Activated naive CD4-positive, alpha-beta T cell treated with anti-CD3 and anti-CD28 coated beads, Interleukin-2, amount 50 U/mL, for 24 hours (primary cell): ENCODE results near the gene MPG.
"Not testable (repeated sequence)": the region's sequence is repeated elsewhere in the genome, so short reads cannot be mapped to it uniquely, and the experiment has no call there.

Experiments used
- H3K27ac Mint-ChIP-seq: one replicate; pipeline ENCODE4 v1.8.0; 2021; ENCODE audit warnings: mild to moderate bottlenecking, mixed read lengths
- H3K27me3 Mint-ChIP-seq: one replicate; pipeline ENCODE4 v1.8.0; 2021; ENCODE audit warnings: mixed read lengths
- H3K36me3 Mint-ChIP-seq: one replicate; pipeline ENCODE4 v1.8.0; 2021; ENCODE audit warnings: mixed read lengths
- H3K4me1 Mint-ChIP-seq: one replicate; pipeline ENCODE4 v1.8.0; 2021; ENCODE audit warnings: mixed read lengths
- H3K4me3 Mint-ChIP-seq: one replicate; pipeline ENCODE4 v1.8.0; 2021; ENCODE audit warnings: mild to moderate bottlenecking, mixed read lengths
- H3K9me3 Mint-ChIP-seq: one replicate; pipeline ENCODE4 v1.8.0; 2021; ENCODE audit warnings: mixed read lengths

Gene MPG

GRCh38 chr16:104928-105327 is 26.9 kb downstream of the MPG start:
- H3K9me3 Mint-ChIP-seq: no peaks in the 10 kb centered on the region
- H3K27me3 Mint-ChIP-seq: no peaks in the 10 kb centered on the region
- no peaks in the 10 kb centered on the region for H3K36me3 Mint-ChIP-seq
- peaks cover 4% of the 10 kb centered on the region for H3K4me1 Mint-ChIP-seq
- H3K4me3 Mint-ChIP-seq: no peak overlapping the region
- no peak overlapping the region for H3K27ac Mint-ChIP-seq

GRCh38 chr16:105521-105920 is 27.5 kb downstream of the MPG start:
- H3K4me1 Mint-ChIP-seq: peaks cover 4% of the 10 kb centered on the region
- no peaks in the 10 kb centered on the region for H3K36me3 Mint-ChIP-seq
- no peak overlapping the region for H3K27ac Mint-ChIP-seq
- no peak overlapping the region for H3K4me3 Mint-ChIP-seq
- no peaks in the 10 kb centered on the region for H3K27me3 Mint-ChIP-seq
- no peaks in the 10 kb centered on the region for H3K9me3 Mint-ChIP-seq

- no peaks in the 10 kb centered on the region for H3K9me3 Mint-ChIP-seq
- no peaks in the 10 kb centered on the region for H3K27me3 Mint-ChIP-seq
- H3K4me3 Mint-ChIP-seq: no peak overlapping the region
- no peak overlapping the region for H3K27ac Mint-ChIP-seq
- H3K36me3 Mint-ChIP-seq: peaks cover 1% of the 10 kb centered on the region
- H3K4me1 Mint-ChIP-seq: peaks cover 4% of the 10 kb centered on the region
These were observed 28.7 kb downstream of the MPG start for GRCh38 chr16:106623-107324.

GRCh38 chr16:112153-112840 is 34.3 kb downstream of the MPG start:
- Mint-ChIP-seq H3K27ac (no peak overlapping the region), H3K4me3 (no peak overlapping the region), H3K36me3 (peaks cover 9% of the 10 kb centered on the region), H3K27me3 (no peaks in the 10 kb centered on the region), H3K9me3 (no peaks in the 10 kb centered on the region), H3K4me1 (no peaks in the 10 kb centered on the region)

GRCh38 chr16:114327-114726 is 36.3 kb downstream of the MPG start:
- Mint-ChIP-seq H3K9me3 (no peaks in the 10 kb centered on the region), H3K36me3 (peaks cover 9% of the 10 kb centered on the region), H3K4me1 (no peaks in the 10 kb centered on the region), H3K27me3 (no peaks in the 10 kb centered on the region), H3K4me3 (no peak overlapping the region), H3K27ac (no peak overlapping the region)

- Mint-ChIP-seq H3K27me3 (no peaks in the 10 kb centered on the region), H3K4me1 (no peaks in the 10 kb centered on the region), H3K4me3 (no peak overlapping the region), H3K9me3 (no peaks in the 10 kb centered on the region), H3K36me3 (peaks cover 9% of the 10 kb centered on the region), H3K27ac (no peak overlapping the region)
These were observed 38.0 kb downstream of the MPG start for GRCh38 chr16:116015-116414.

- Mint-ChIP-seq H3K27me3 (no peaks in the 10 kb centered on the region), H3K27ac (no peak overlapping the region)
These were observed 39.6 kb downstream of the MPG start for GRCh38 chr16:117379-118365.

GRCh38 chr16:118857-119256 is 40.8 kb downstream of the MPG start:
- H3K27ac Mint-ChIP-seq: no peak overlapping the region
- no peaks in the 10 kb centered on the region for H3K27me3 Mint-ChIP-seq
- H3K4me1 Mint-ChIP-seq: no peaks in the 10 kb centered on the region
- H3K36me3 Mint-ChIP-seq: peaks cover 8% of the 10 kb centered on the region
- H3K9me3 Mint-ChIP-seq: no peaks in the 10 kb centered on the region
- H3K4me3 Mint-ChIP-seq: no peak overlapping the region

More at GRCh38 chr16:117379-118365, 39.6 kb downstream of the MPG start:
- Mint-ChIP-seq H3K9me3 (no peaks in the 10 kb centered on the region), H3K36me3 (peaks cover 7% of the 10 kb centered on the region), H3K4me1 (no peaks in the 10 kb centered on the region), H3K4me3 (no peak overlapping the region)

GRCh38 chr16:119295-119694 is 41.3 kb downstream of the MPG start:
- Mint-ChIP-seq H3K27ac (no peak overlapping the region), H3K4me1 (no peaks in the 10 kb centered on the region), H3K4me3 (no peak overlapping the region), H3K9me3 (no peaks in the 10 kb centered on the region), H3K27me3 (no peaks in the 10 kb centered on the region), H3K36me3 (peaks cover 5% of the 10 kb centered on the region)

GRCh38 chr16:119835-120491 is 41.9 kb downstream of the MPG start:
- Mint-ChIP-seq H3K4me1 (no peaks in the 10 kb centered on the region), H3K27ac (no peak overlapping the region), H3K36me3 (peaks cover 4% of the 10 kb centered on the region), H3K9me3 (no peaks in the 10 kb centered on the region), H3K27me3 (no peaks in the 10 kb centered on the region), H3K4me3 (no peak overlapping the region)

GRCh38 chr16:120756-121155 is 42.7 kb downstream of the MPG start:
- no peaks in the 10 kb centered on the region for H3K9me3 Mint-ChIP-seq
- no peaks in the 10 kb centered on the region for H3K27me3 Mint-ChIP-seq
- no peak overlapping the region for H3K27ac Mint-ChIP-seq

GRCh38 chr16:122361-122760 is 44.3 kb downstream of the MPG start:
- Mint-ChIP-seq H3K36me3 (peaks cover 3% of the 10 kb centered on the region), H3K27me3 (no peaks in the 10 kb centered on the region), H3K4me1 (no peaks in the 10 kb centered on the region), H3K9me3 (no peaks in the 10 kb centered on the region), H3K27ac (no peak overlapping the region), H3K4me3 (no peak overlapping the region)

More at GRCh38 chr16:120756-121155, 42.7 kb downstream of the MPG start:
- Mint-ChIP-seq H3K36me3 (peaks cover 3% of the 10 kb centered on the region), H3K4me3 (no peak overlapping the region), H3K4me1 (no peaks in the 10 kb centered on the region)

- not testable (repeated sequence) for H3K27ac Mint-ChIP-seq, H3K27me3 Mint-ChIP-seq, H3K4me1 Mint-ChIP-seq, H3K36me3 Mint-ChIP-seq, H3K4me3 Mint-ChIP-seq, H3K9me3 Mint-ChIP-seq
These were observed 45.7 kb downstream of the MPG start for GRCh38 chr16:123558-124350.

GRCh38 chr16:125011-125410 is 47.0 kb downstream of the MPG start:
- H3K4me1 Mint-ChIP-seq: peaks cover 10% of the 10 kb centered on the region
- H3K36me3 Mint-ChIP-seq: peaks cover 3% of the 10 kb centered on the region
- H3K9me3 Mint-ChIP-seq: no peaks in the 10 kb centered on the region
- no peaks in the 10 kb centered on the region for H3K27me3 Mint-ChIP-seq
- H3K4me3 Mint-ChIP-seq: no peak overlapping the region
- no peak overlapping the region for H3K27ac Mint-ChIP-seq

- peaks cover 34% of the 10 kb centered on the region for H3K4me1 Mint-ChIP-seq
- no peak overlapping the region for H3K27ac Mint-ChIP-seq
- H3K4me3 Mint-ChIP-seq: no peak overlapping the region
- H3K9me3 Mint-ChIP-seq: no peaks in the 10 kb centered on the region
- H3K36me3 Mint-ChIP-seq: peaks cover 2% of the 10 kb centered on the region
- H3K27me3 Mint-ChIP-seq: no peaks in the 10 kb centered on the region
These were observed 51.0 kb downstream of the MPG start for GRCh38 chr16:129075-129474.
